NAMALWA (cell line): ENCODE results near the gene F5.
"Not testable (repeated sequence)": the region's sequence is repeated elsewhere in the genome, so short reads cannot be mapped to it uniquely, and the experiment has no call there.

ENCODE experiments used
- DNase-seq: peaks from one replicate; pipeline ENCODE4 v3.0.0-alpha.2; 2015; ENCODE audit warnings: low spot score

The F5 gene

GRCh38 chr1:169508432-169509338 is 77.6 kb downstream of the F5 start:
- no peak for DNase-seq

GRCh38 chr1:169507413-169507812 is 78.9 kb downstream of the F5 start:
- DNase-seq = no peak

DNA sequence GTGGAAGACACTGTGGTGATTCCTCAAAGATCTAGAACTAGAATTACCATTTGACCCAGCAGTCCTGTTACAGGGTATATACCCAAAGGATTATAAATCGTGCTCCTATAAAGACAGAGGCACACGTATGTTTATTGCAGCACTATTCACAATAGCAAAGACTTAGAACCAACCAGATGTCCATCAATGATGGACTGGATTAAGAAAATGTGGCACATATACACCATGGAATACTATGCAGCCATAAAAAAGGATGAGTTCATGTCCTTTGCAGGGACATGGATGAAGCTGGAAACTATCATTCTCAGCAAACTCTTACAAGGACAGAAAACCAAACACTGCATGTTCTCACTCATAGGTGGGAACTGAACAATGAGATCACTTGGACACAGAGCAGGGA is 82.7 kb downstream of the F5 start:
- not testable (repeated sequence) for DNase-seq

DNA sequence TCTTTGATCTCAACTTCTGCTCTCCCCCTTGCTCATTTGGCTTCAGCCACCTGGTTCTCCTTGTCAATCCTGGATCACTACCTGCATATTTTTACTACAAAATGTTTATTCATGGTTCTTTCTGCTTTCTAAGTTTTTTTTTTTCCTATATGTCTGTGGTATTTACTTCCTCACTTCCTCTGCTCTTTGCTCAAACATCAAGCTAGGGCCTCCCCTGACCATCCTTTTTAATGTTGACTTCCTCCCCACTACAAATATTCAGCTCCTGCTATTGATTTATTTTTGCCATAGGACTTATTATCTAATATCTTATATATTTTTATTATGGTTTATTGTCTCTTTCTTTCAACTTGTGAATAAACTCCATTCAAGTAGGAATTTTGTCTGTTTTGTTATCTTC is 86.5 kb downstream of the F5 start:
- no peak for DNase-seq

GRCh38 chr1:169497317-169497716 is 89.0 kb downstream of the F5 start:
- DNase-seq = no peak

- DNase-seq = no peak
Observed at GRCh38 chr1:169495916-169496315, 90.4 kb downstream of the F5 start.

DNA sequence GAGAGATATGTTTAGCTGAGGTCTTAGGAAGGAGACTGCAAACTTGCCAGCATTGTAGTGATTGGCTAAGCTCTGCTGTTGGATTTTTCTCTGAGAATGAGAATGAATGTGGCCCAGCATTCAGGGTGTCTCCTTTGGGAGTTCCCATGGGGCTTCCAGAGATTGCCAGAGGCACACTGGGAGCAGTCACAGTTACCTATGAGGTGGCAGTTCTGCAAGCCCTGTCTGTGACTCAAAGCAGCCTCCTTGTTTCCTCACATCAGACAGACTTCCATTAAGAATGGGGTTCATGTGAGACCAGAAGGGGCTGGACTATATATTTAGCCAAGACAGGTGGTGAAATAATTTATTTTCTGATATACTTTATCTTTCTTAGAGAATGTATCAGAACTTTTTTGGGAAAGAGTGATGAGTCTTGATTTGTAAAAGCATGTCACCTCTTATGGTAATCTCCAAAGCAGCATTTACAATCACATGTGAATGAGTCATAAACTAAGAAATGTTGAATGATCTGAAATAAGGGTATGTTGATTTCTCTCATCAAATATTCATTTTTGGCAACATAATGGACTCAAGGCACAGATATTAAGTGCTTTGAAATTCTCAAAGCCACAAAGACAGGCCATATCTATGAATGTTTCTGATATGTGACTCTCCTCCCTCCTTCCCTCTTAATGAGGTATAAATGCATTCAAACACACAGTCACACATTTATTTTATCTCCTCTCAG is 91.1 kb downstream of the F5 start:
- no peak for DNase-seq

DNA sequence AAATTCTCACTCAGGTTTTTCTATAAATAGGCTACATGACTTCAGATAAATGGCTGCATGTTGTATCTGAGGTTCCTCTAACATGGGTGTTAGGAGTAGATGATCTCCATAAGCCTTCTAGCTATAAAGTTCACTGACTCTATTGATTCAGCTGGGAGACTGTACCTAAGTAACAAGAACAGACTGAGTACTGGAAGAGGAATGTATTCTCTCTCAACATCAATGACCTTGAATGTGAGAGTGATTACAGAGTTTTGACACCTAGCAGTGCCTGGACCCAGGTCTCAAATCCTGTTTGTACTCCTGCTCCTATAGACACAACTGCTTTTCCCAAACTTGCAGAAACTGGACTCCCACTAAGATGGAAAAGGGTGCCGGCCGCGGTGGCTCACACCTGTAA is 91.9 kb downstream of the F5 start:
- DNase-seq = no peak

- DNase-seq = no peak
Observed at GRCh38 chr1:169493251-169493650, 93.0 kb downstream of the F5 start.

DNA sequence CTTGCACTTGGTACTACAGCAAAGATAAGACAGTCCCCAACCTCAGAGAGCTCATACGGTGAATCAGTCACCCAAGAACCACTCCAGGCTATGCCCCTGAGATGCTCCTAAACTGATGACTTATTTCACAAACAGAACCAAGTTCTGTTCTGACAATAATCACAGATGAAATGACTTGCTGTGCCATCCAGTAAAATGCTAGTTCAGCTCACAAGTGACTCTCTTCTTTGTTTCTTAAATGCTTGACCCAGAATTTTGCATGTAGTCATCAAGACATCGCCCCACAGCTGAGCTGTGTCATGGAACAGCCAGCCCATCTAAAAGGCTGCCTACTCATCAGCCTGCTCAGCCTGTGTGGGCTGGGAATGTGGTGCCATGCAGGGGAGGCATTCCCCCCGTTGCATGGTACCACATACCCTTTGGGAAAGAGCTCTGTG is 94.4 kb downstream of the F5 start:
- DNase-seq = no peak

GRCh38 chr1:169488157-169488556 is 98.1 kb downstream of the F5 start:
- DNase-seq = no peak

DNA sequence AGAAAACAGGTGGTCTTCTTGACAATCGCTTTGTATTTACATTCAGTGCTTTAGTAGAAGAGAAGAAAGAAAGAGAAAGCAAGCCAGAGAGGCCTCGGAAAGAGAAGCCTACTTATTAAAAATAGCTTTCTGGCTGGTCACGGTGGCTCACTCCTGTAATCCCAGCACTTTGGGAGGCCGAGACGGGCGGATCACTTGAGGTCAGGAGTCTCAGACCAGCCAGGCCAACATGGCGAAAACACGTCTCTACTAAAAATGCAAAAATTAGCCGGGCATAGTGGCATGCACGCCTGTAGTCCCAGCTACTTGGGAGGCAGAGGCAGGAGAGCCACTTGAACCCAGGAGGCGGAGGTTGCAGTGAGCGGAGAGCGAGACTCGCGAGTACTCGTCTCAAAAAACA is 98.7 kb downstream of the F5 start:
- DNase-seq = no peak

DNA sequence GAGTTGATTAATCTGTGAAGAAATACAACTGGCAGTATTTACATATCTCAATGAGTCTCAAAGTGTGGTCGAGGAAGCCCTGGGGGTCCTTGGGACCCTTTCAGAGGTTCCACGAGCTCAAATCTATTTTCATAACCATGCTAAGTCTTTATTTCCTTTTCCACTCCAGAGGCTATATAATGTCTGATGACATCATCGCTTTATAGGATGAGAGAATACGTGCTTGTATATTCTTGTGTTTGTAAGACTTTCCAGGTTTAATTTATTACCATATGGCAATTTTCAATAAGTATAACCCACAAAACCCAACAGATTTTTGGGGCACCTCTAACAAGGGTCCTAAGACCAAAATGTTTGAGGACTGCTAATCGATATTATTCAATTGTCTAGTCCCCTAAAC is 99.1 kb downstream of the F5 start:
- DNase-seq = peak; percentile 23

GRCh38 chr1:169486281-169487051 is 99.8 kb downstream of the F5 start:
- no peak for DNase-seq

DNA sequence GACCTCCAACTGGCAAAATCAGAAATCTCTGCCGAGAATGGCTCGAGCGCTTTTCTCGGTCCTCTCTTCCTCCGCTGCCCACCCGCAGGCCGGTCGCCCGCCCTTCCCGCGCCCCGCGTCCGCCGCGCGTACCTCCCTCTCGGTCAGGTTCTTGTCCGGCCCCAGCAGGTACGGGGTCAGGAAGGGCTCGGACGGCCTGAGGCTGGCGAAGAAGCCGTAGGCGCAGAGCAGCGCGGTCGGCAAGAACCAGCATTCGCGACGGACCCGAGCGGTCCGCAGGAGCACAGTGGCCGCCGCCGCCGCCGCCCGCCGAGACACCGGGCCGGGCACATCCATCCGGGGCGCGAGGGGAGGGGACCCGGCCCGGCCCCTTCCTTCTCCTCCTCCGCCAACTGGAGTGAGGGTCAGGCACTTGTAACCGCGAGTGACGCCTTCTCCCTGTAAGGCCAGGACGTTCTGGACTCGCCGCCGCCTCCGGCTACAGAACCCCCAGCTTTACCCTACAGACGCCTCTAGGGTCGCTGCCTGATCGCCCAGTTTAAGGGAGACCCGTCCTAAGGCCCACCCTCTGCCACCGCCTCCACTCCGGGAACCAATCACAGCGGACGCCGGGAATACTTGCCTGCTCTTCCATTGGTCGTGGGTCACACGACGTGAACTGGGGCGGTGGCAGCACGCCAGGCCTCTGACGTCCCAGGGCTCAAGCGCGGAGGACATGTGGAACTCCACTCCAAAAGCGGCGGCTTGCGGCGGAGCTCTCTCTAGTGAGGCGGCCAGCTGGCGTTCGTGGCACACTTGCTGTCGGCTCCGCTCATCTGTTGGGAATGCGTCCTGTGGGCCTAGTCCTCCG is 100.6 kb downstream of the F5 start, which contains the start of gene SLC19A2:
Gene SLC19A2 (minus strand): TSS at position 514 of the 850 bp plus-strand sequence. CDS start 178 bp downstream, at position 336.
- DNase-seq = peak; percentile 99

GRCh38 chr1:169484683-169485430 is 101.4 kb downstream of the F5 start:
- peak; percentile 62 for DNase-seq

DNA sequence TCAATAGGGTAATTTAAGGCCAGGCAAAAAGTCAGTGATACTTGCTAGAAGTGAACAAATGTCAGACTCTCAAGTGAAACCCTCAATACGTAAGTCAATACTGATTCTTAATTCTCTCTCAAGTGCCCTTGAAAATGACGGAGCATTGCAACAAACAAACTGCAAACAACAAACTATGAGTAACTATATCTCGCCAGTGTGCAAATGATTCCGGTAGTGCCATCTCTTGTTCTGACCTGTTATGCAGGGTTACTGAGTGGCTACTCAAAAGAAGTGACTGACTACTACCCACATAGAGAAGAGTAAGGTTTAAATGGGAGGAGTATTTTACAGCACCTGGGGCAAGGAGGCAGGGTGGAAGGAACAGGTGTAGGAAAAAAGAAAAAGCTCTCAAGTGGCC is 102.2 kb downstream of the F5 start:
- no peak for DNase-seq

DNA sequence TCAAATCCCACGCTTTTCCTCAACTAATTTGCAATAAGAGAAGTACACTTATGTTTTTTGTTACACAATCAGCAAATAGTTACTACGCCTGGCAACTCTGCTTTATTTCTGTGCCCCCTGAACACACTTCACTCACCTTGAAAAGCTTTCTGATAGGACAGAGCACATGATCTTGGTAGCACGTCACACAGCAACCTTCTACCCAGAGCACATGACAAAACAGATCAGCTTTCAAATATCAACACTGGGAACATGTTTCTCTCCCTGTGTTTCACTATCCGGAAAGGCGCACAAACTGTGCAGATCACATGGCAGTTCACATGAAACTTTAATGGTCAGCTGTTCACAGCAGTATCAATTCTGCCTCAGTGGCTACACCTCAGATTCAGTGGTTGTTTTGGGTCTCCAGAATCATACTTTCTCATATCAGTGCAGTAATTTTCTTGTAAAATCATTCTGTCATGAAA is 102.7 kb downstream of the F5 start:
- no peak for DNase-seq

- no peak for DNase-seq
Observed at GRCh38 chr1:169479363-169480066, 106.8 kb downstream of the F5 start.

GRCh38 chr1:169478094-169478672 is 108.1 kb downstream of the F5 start:
- DNase-seq = no peak
